ENCODE data around the gene PHC2.
"Not testable (repeated sequence)": the region's sequence is repeated elsewhere in the genome, so short reads cannot be mapped to it uniquely, and the experiment has no call there.

The PHC2 gene

DNA sequence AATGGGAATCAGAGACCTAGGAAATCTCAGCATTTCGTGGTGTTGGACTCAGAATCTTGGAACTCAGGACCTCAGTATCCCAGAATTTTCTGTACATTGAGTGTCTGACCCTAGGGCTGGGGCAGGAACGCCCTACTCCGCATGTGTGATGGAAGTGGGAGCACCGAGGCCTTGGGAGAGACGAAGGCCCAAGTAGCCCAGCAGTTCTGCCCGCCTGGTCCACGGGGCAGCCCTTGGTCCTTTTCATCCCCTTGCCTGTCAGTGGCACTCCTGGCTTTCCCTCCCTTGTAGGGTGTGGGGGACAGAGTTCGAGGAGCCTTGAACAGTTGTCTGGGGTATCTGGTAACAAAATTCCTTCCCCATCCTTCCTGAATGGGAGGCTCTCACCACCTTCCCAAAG, 120.2 kb downstream of the PHC2 start:
- TF ChIP-seq, protein P1, sequence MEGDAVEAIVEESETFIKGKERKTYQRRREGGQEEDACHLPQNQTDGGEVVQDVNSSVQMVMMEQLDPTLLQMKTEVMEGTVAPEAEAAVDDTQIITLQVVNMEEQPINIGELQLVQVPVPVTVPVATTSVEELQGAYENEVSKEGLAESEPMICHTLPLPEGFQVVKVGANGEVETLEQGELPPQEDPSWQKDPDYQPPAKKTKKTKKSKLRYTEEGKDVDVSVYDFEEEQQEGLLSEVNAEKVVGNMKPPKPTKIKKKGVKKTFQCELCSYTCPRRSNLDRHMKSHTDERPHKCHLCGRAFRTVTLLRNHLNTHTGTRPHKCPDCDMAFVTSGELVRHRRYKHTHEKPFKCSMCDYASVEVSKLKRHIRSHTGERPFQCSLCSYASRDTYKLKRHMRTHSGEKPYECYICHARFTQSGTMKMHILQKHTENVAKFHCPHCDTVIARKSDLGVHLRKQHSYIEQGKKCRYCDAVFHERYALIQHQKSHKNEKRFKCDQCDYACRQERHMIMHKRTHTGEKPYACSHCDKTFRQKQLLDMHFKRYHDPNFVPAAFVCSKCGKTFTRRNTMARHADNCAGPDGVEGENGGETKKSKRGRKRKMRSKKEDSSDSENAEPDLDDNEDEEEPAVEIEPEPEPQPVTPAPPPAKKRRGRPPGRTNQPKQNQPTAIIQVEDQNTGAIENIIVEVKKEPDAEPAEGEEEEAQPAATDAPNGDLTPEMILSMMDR (IDR thresholded peaks at IDR 0.05; ENCODE audit: low read length) = no peak
- TF ChIP-seq EZH2 (IDR thresholded peaks at IDR 0.05; ENCODE audit: borderline replicate concordance, low read length) = no peak
- Histone ChIP-seq H3K9me3 (ENCODE audit: low read length) (no peaks in the 10 kb centered on the region), H3K4me2 (ENCODE audit: low read length) (no peak overlapping the region), H3K27ac (ENCODE audit: low read depth, low read length, poor library complexity, severe bottlenecking) (no peak overlapping the region), H4K20me1 (ENCODE audit: insufficient read depth, low read length) (no peaks in the 10 kb centered on the region), H3K9ac (ENCODE audit: low read length) (no peak overlapping the region), H3K9me2 (ENCODE audit: low read depth, low read length) (no peaks in the 10 kb centered on the region), H3K27me3 (ENCODE audit: insufficient read depth, low read length) (no peaks in the 10 kb centered on the region; the same call in 1 of the 2 replicates), H2AFZ (ENCODE audit: low read length) (no peak overlapping the region), H3K79me2 (ENCODE audit: insufficient read depth, low read length) (no peaks in the 10 kb centered on the region), H3K4me1 (ENCODE audit: insufficient read depth, low read length, severe bottlenecking) (no peaks in the 10 kb centered on the region), H3K4me3 (ENCODE audit: low read depth, low read length, poor library complexity, severe bottlenecking) (no peak overlapping the region), H3K36me3 (ENCODE audit: insufficient read depth, low read length) (no peaks in the 10 kb centered on the region), H3F3A (ENCODE audit: insufficient read depth, low read length) (no peaks in the 10 kb centered on the region)

- not testable (repeated sequence) for H3K79me2 ChIP-seq (ENCODE audit: insufficient read depth, low read length); H2AFZ ChIP-seq (ENCODE audit: low read length); H3K4me1 ChIP-seq (ENCODE audit: insufficient read depth, low read length, severe bottlenecking); H3K9ac ChIP-seq (ENCODE audit: low read length); H3K4me3 ChIP-seq (ENCODE audit: low read depth, low read length, poor library complexity, severe bottlenecking); H3K36me3 ChIP-seq (ENCODE audit: insufficient read depth, low read length); H4K20me1 ChIP-seq (ENCODE audit: insufficient read depth, low read length); H3K9me3 ChIP-seq (ENCODE audit: low read length); H3K9me2 ChIP-seq (ENCODE audit: low read depth, low read length); H3K27me3 ChIP-seq (ENCODE audit: insufficient read depth, low read length); H3K4me2 ChIP-seq (ENCODE audit: low read length); H3F3A ChIP-seq (ENCODE audit: insufficient read depth, low read length); H3K27ac ChIP-seq (ENCODE audit: low read depth, low read length, poor library complexity, severe bottlenecking)
These were observed 121.5 kb downstream of the PHC2 start for GRCh38 chr1:33309351-33309750.

DNA sequence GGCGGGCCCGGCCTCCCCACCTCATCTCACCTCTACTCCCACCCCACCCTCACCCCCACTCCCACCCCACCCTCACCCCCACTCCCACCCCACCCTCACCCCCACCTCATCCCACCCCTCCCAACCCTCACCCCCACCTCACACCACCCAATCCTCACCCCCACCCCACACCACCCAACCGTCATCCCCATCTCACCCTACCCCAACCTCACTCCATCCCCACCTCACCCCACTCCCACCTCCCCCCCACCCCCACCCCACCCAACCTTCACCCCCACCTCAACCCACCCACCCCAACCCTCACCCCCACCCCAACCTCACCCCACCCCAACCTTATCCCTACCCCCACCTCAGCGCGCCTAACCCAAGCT, 123.4 kb downstream of the PHC2 start:
- H3K27me3 ChIP-seq (ENCODE audit: insufficient read depth, low read length) = no peaks in the 10 kb centered on the region; the same call in 1 of the 2 replicates
- no peaks in the 10 kb centered on the region for H3F3A ChIP-seq (ENCODE audit: insufficient read depth, low read length)
- H3K27ac ChIP-seq (ENCODE audit: low read depth, low read length, poor library complexity, severe bottlenecking) = no peak overlapping the region
- H3K4me2 ChIP-seq (ENCODE audit: low read length) = no peak overlapping the region
- no peaks in the 10 kb centered on the region for H3K9me2 ChIP-seq (ENCODE audit: low read depth, low read length)
- H3K4me3 ChIP-seq (ENCODE audit: low read depth, low read length, poor library complexity, severe bottlenecking) = no peak overlapping the region
- H2AFZ ChIP-seq (ENCODE audit: low read length) = no peak overlapping the region
- TF ChIP-seq, protein P1 (IDR thresholded peaks at IDR 0.05; ENCODE audit: low read length) = no peak
- TF ChIP-seq EZH2 (IDR thresholded peaks at IDR 0.05; ENCODE audit: borderline replicate concordance, low read length) = no peak
- no peaks in the 10 kb centered on the region for H4K20me1 ChIP-seq (ENCODE audit: insufficient read depth, low read length)
- H3K36me3 ChIP-seq (ENCODE audit: insufficient read depth, low read length) = no peaks in the 10 kb centered on the region
- H3K4me1 ChIP-seq (ENCODE audit: insufficient read depth, low read length, severe bottlenecking) = no peaks in the 10 kb centered on the region
- no peak overlapping the region for H3K9ac ChIP-seq (ENCODE audit: low read length)
- H3K79me2 ChIP-seq (ENCODE audit: insufficient read depth, low read length) = no peaks in the 10 kb centered on the region
- no peaks in the 10 kb centered on the region for H3K9me3 ChIP-seq (ENCODE audit: low read length)

DNA sequence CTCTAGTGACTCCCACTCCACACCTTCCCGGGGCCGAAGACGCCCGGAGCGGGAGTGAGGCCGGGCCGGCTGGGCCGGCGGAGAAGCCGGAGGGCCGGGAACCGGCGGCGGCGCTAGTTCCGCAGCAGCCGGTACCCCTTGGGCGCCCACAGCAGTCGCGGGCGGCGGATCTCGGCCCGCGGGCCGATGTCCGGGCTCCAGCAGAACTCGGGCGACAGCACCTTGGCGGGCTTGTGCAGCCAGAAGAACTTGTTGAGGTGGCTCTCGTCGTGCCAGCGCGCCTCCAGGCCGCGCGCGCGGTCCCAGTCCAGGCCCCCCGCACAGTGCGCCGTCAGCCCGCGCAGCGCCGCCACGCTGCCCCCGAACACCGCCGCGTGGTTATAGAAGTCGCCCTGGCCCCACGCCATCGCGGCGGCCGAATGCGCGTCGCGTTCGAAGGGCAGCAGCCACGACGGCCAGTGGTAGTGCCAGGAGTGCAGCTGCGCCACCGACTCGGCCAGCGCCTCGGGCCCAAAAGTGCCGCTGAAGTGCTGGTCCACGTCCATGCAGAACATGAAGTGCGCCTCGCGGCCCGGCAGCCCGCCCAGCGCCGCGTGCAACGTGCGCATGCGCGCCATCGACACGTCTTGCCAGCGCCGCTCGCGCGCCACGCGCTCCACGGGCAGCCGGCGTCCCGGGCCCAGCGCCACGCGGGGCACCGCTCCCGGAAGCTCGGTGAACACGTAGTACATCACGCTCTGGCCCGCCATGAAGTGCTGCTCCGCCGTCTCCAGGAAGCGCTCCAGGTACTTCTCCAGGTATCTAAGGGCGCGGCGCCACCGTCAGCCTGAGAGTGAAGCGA, 124.0 kb downstream of the PHC2 start:
- Histone ChIP-seq H3K9me2 (ENCODE audit: low read depth, low read length) (no peaks in the 10 kb centered on the region), H3K4me1 (ENCODE audit: insufficient read depth, low read length, severe bottlenecking) (no peaks in the 10 kb centered on the region), H3F3A (ENCODE audit: insufficient read depth, low read length) (no peaks in the 10 kb centered on the region), H3K4me2 (ENCODE audit: low read length) (no peak overlapping the region), H3K36me3 (ENCODE audit: insufficient read depth, low read length) (no peaks in the 10 kb centered on the region), H4K20me1 (ENCODE audit: insufficient read depth, low read length) (no peaks in the 10 kb centered on the region), H3K27me3 (ENCODE audit: insufficient read depth, low read length) (no peaks in the 10 kb centered on the region; the same call in 1 of the 2 replicates), H3K79me2 (ENCODE audit: insufficient read depth, low read length) (no peaks in the 10 kb centered on the region), H2AFZ (ENCODE audit: low read length) (no peak overlapping the region), H3K9me3 (ENCODE audit: low read length) (no peaks in the 10 kb centered on the region), H3K27ac (ENCODE audit: low read depth, low read length, poor library complexity, severe bottlenecking) (no peak overlapping the region), H3K4me3 (ENCODE audit: low read depth, low read length, poor library complexity, severe bottlenecking) (no peak overlapping the region), H3K9ac (ENCODE audit: low read length) (no peak overlapping the region)
- TF ChIP-seq, protein P1 (IDR thresholded peaks at IDR 0.05; ENCODE audit: low read length) = no peak
- no peak for TF ChIP-seq EZH2 (IDR thresholded peaks at IDR 0.05; ENCODE audit: borderline replicate concordance, low read length)
